ENCODE measurements around the gene MDFI.

Gene MDFI

GRCh38 chr6:41630069-41630468 lies 8.2 kb upstream of the MDFI start:
- no peak for DNase-seq (ENCODE audit: insufficient read length, low spot score)
- no peak for FAIRE-seq

- DNase-seq (ENCODE audit: insufficient read length, low spot score), result no peak
- no peak for FAIRE-seq
Measured at GRCh38 chr6:41630946-41631345, 7.3 kb upstream of the MDFI start.

GRCh38 chr6:41633056-41633634 lies 5.1 kb upstream of the MDFI start:
- FAIRE-seq, result no peak

GRCh38 chr6:41634657-41635056 lies 3.6 kb upstream of the MDFI start:
- FAIRE-seq (no peak), DNase-seq (ENCODE audit: insufficient read length, low spot score) (no peak)

More at GRCh38 chr6:41633056-41633634, 5.1 kb upstream of the MDFI start:
- DNase-seq (ENCODE audit: insufficient read length, low spot score), result no peak

GRCh38 chr6:41635365-41635764 lies 2.9 kb upstream of the MDFI start:
- no peak for FAIRE-seq

GRCh38 chr6:41636833-41637193 lies 1.5 kb upstream of the MDFI start:
- DNase-seq (ENCODE audit: insufficient read length, low spot score) (peak; percentile 70), FAIRE-seq (peak; percentile 44)

More at GRCh38 chr6:41635365-41635764, 2.9 kb upstream of the MDFI start:
- no peak for DNase-seq (ENCODE audit: insufficient read length, low spot score)

GRCh38 chr6:41637194-41638001 lies 870 bp upstream of the MDFI start:
- no peak for FAIRE-seq
- peak; percentile 31 for DNase-seq (ENCODE audit: insufficient read length, low spot score)

GRCh38 chr6:41638935-41639808 lies 904 bp downstream of the MDFI start:
- no peak for DNase-seq (ENCODE audit: insufficient read length, low spot score)

GRCh38 chr6:41639809-41640371 lies 1.6 kb downstream of the MDFI start:
- DNase-seq (ENCODE audit: insufficient read length, low spot score), result no peak
- FAIRE-seq, result no peak

More at GRCh38 chr6:41638935-41639808, 904 bp downstream of the MDFI start:
- no peak for FAIRE-seq

GRCh38 chr6:41640426-41640825 lies 2.2 kb downstream of the MDFI start:
- FAIRE-seq (no peak), DNase-seq (ENCODE audit: insufficient read length, low spot score) (no peak)

- FAIRE-seq, result no peak
- DNase-seq (ENCODE audit: insufficient read length, low spot score), result no peak
Measured at GRCh38 chr6:41641352-41641925, 3.2 kb downstream of the MDFI start.

- DNase-seq (ENCODE audit: insufficient read length, low spot score) (no peak), FAIRE-seq (no peak)
Measured at GRCh38 chr6:41642090-41642959, 4.1 kb downstream of the MDFI start.

GRCh38 chr6:41642960-41643898 lies 5.0 kb downstream of the MDFI start:
- no peak for FAIRE-seq
- DNase-seq (ENCODE audit: insufficient read length, low spot score), result no peak

GRCh38 chr6:41643899-41644269 lies 5.6 kb downstream of the MDFI start:
- no peak for DNase-seq (ENCODE audit: insufficient read length, low spot score)
- no peak for FAIRE-seq

GRCh38 chr6:41644297-41644879 lies 6.1 kb downstream of the MDFI start:
- FAIRE-seq (no peak), DNase-seq (ENCODE audit: insufficient read length, low spot score) (no peak)

- DNase-seq (ENCODE audit: insufficient read length, low spot score) (no peak), FAIRE-seq (no peak)
Measured at GRCh38 chr6:41645007-41645618, 6.8 kb downstream of the MDFI start.

- no peak for FAIRE-seq
- DNase-seq (ENCODE audit: insufficient read length, low spot score), result no peak
Measured at GRCh38 chr6:41646026-41646795, 7.9 kb downstream of the MDFI start.
